OCI-M2 (cell line): ENCODE data around the gene PLA2R1.

ENCODE experiments used
- DNase-seq: peaks from one replicate; lab custom pipeline; 2025; ENCODE audit not compliant: unreplicated experiment; lab: John Stamatoyannopoulos, UW

PLA2R1 gene

DNA sequence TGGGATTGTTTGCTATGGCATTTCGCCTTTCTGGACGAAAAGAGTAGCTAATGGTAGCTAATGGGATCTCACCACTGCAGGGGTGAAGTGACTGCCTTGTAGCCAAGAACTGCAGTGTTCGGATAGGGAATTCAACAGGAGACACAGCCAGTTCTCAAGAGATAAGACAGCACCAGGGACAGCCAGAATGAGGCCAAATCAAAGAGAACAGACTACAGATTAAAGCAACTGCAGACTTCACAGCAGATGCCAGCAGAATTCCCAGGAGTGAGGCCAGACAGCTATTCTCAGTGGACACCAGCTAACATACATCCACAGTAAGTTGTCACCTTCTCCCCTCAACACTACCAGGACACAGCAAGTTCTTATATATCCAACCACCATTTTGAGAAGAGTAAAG lies 124.0 kb downstream of the PLA2R1 start:
- no peak for DNase-seq

DNA sequence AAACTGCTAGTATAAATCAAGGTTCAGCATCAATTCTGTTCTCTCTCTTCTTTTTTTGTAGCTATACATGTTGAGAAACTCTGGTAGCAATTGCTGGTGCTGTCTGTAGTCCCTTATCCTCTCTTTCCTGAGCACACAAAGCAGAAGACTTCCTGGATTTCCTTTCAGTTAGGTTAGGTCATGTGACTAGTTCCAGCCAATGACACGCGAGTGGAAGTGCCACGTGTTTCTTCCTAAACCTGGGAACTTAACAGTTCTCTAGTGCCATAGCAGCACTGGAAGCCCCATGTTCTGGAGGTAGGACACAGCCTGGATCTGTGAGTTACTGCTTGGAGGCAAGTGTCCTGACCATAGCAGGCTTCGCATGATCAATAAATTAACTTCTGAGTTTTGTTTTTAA lies 125.9 kb downstream of the PLA2R1 start:
- DNase-seq = no peak

- DNase-seq = no peak
These were observed 128.7 kb downstream of the PLA2R1 start for GRCh38 chr2:159933727-159934049.

DNA sequence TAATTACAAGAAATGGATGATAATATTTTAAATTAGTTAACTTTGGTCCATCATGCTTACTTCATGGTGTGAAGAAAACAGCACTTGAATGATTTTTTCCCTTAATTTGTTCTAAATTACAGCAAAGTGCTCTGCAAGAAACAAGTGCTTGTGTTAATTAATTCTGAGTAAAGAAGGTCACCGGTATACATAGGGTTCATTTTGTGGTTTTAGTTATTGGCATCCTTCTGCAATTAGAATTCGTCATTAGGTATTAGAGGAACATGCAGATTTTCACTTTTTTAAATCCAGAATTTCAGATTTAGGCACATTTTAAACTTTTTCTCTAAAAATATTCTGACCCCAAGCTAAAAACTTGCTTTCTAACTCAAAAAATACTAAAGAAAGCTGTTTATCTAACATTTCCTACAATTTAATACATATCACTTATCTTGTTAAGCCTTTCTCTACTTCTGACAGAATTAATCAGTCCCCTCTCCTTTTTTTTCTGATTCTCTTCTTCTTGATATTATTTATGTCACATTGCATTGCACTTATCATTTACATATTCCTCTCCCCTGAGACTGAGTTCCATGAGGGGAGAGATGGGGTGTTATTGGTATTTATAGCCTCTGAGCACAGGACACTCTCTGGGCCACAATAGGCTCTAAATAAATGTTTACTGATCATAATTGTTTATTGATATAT lies 129.2 kb downstream of the PLA2R1 start:
- DNase-seq = no peak

- no peak for DNase-seq
These were observed 135.7 kb downstream of the PLA2R1 start for GRCh38 chr2:159926695-159927094.

DNA sequence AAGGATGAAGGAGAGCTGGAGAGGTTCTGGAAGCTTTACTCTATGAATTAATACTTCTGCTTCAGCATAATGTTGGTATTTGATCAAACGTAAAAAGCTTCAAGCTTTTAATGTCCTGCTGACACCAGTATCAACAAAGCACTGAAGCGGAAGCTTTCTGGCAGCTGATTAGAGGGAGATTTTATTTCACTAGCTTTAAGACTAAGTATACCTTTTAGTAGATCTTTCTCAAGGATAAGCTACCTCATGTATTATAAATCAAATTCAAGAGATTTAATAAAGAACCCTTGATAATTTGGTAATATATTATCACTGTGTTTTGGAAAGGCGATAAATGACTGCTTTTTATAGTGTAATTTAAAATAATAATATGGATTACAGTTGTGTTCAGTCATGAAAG lies 136.4 kb downstream of the PLA2R1 start:
- DNase-seq = no peak

DNA sequence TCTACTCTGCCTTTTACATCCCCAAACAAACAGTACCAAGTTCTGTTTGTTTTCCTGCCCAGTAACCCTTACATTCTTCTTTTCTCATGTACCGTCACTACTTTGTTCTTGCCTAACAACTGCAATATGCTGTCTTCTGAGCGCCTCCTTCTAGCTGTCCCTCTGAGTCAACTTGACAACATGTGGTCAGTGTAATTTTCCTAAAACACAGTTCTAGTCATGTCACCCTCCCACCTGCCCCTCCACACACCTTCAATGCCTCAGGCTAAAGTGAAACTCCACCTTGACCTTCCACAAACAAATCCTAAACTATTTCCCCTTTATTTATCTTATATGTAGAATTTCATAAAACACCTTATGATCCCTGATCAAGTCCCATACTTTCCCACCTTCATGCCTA lies 139.9 kb downstream of the PLA2R1 start:
- no peak for DNase-seq

DNA sequence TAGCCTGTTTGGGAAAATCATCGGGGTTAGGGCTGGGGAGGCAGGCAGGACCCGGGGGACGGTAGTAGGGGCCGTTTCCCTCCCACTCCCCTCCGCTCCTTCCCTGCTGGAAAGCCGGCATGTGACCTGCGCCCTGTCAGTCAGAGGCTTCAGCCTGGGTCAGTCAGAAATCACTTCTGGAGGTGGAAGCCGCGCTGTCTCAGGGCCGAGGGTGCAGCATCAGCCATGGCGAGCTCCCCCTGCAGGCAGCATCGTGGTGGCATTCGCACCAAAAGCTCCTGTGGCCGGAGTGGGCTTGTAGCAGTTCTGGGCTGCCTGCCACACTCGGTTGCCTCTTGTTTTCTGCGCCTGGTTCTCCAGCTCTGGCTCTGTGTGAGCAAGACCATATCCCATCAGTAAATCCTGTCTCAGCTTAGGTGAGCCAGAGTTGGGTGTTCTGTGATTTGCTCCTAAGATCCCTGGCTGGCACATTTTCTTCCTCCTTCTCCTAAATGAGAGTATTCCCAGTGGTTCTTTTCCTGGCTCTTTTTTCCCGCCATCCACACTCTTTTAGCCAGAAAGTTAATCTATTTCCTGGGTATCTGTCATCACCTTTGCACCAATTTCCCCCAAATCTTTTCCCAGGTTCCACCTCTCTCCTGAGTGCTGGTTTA lies 140.5 kb downstream of the PLA2R1 start:
- no peak for DNase-seq

DNA sequence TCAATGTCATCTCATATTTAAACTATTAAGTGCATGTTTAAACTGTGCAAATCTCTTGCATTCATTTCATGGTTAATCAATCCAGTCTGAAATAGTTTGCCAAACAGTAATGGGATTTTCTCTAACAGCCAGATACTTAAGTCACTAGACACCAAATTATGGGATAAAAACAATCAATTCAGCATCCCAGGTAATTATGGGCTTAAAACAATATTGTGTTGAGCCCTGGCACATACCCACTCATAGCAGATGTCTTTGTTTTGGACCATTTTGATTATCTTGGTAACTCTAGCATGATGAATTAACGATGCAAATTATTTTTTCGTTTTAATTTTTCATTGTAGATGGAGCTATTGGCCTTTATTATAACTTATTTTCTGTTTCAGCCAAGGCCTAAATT lies 145.9 kb downstream of the PLA2R1 start:
- DNase-seq = no peak

DNA sequence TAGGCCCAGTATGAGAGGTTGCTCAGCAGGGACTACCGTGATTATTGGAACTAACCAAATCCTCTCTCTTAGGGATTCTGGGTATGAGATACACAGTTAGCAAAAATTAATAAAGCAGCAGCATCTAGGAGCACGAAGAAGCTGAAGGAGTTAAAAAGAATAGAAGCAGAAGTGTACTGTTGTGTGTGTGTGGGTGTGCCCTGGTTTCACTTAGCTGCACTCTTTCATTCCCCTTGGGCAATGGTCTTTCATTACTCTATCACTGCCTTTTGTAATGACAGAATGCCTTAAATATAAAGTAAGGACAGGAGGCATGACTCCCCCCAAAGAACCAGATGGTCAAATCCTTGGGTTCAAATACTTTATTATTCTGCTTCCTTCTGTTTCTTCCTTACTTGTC lies 148.5 kb downstream of the PLA2R1 start:
- no peak for DNase-seq

- DNase-seq = no peak
These were observed 149.8 kb downstream of the PLA2R1 start for GRCh38 chr2:159912580-159912979.

- DNase-seq = no peak
These were observed 151.5 kb downstream of the PLA2R1 start for GRCh38 chr2:159910951-159911350.

DNA sequence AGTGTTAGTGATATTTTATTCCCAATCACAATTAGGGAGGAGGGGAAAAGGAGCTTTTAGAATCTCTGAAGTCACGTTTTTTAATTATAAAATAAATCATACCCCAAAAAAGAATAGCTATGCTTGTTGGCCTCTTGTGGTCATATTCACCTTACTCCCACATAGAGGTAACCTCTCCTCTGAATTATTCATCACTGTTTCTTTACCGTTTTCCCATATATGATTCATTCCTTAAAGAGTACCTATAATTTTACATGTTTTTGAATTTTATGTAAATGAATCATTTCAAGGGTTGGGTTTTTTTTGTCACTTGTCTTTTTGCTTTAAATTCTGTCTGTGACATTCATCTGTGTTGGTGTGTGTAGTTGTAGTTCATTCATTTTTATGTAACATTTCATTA lies 153.8 kb downstream of the PLA2R1 start:
- no peak for DNase-seq

- DNase-seq = no peak
These were observed 154.5 kb downstream of the PLA2R1 start for GRCh38 chr2:159907909-159908308.

DNA sequence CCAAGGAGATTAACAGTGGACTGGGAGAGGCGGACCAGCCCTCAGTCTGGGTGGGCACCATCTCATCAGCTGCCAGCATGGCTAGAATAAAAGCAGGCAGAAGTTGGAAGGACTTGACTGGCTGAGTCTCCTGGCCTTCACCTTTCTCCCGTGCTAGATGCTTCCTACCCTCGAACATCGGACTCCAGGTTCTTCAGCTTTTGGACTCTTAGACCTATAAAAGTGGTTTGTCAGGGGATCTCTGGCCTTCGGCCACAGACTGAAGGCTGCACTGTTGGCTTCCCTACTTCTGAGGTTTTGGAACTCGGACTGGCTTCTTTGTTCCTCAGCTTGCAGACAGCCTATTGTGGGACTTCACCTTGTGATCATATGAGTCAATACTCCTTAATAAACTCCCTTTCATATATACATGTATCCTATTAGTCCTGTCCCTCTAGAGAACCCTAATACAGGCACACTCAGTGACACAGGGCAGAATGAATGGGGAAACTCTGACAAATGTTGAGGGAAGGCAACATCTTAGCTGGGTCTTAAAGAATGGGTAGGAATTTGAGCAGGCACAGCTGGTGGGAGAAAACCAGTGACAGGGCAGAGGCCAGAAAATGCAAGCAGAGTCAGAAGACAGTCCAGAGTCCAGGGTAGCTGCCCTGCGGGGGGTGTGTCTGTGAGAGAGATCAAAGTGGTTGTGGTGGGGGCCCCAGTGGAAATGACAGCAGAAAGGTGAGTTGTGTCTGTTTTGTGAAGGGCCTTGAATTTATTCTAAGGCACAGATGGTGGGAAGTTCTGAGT lies 156.3 kb downstream of the PLA2R1 start:
- DNase-seq = no peak

DNA sequence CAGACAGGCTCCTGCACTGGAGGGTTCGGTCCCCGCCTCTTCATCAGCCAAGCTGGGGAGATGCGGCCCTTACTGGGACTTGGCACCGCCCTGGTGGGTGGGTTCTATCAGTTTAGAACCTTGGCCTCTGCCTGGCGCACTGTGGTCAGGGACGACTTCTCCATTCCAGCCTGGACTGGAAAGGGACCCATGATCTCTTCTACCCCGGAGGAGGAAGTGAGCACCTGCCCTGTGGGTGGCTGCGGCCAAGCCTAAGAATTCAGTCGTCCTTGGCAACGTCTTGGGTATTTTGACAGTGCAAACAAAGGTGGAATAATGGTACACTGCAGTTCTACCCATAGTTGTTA lies 157.5 kb downstream of the PLA2R1 start:
- DNase-seq = peak; percentile 53

- peak; percentile 6 for DNase-seq
These were observed 158.1 kb downstream of the PLA2R1 start, which contains the start of gene LY75 for GRCh38 chr2:159904127-159904958. LY75 (minus strand) TSS chr2:159904756.

- no peak for DNase-seq
These were observed 158.8 kb downstream of the PLA2R1 start for GRCh38 chr2:159903443-159904126.

- no peak for DNase-seq
These were observed 159.7 kb downstream of the PLA2R1 start for GRCh38 chr2:159902722-159903121.

- no peak for DNase-seq
These were observed 162.1 kb downstream of the PLA2R1 start for GRCh38 chr2:159900343-159900742.

GRCh38 chr2:159898441-159898840 lies 164.0 kb downstream of the PLA2R1 start:
- no peak for DNase-seq
